ENCODE results near the gene PPP1R9B. TPM values are rescaled to one million over a fixed set of nuclear protein-coding genes. Genes with fewer than 3 reads are reported as not detected.

Gene PPP1R9B
- total and polyA plus RNA-seq, 2 experiments from 2014 or later, result 6.2 to 59.4 TPM

- Histone ChIP-seq H3K9me3 (ENCODE audit: low read depth) (no peaks in the 10 kb centered on the region), H3K27ac (peak overlapping the region; percentile 100), H3K4me1 (ENCODE audit: low read depth) (peaks cover 42% of the 10 kb centered on the region), H3K27me3 (no peaks in the 10 kb centered on the region), H3K36me3 (no peaks in the 10 kb centered on the region), H3K4me3 (no peak overlapping the region)
- no peak for DNase-seq (ENCODE audit: low read depth in 1 of 2, low spot score in 1 of 2)
- TF ChIP-seq, protein P1, sequence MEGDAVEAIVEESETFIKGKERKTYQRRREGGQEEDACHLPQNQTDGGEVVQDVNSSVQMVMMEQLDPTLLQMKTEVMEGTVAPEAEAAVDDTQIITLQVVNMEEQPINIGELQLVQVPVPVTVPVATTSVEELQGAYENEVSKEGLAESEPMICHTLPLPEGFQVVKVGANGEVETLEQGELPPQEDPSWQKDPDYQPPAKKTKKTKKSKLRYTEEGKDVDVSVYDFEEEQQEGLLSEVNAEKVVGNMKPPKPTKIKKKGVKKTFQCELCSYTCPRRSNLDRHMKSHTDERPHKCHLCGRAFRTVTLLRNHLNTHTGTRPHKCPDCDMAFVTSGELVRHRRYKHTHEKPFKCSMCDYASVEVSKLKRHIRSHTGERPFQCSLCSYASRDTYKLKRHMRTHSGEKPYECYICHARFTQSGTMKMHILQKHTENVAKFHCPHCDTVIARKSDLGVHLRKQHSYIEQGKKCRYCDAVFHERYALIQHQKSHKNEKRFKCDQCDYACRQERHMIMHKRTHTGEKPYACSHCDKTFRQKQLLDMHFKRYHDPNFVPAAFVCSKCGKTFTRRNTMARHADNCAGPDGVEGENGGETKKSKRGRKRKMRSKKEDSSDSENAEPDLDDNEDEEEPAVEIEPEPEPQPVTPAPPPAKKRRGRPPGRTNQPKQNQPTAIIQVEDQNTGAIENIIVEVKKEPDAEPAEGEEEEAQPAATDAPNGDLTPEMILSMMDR (IDR thresholded peaks at IDR 0.05; ENCODE audit: low read depth, low read length), result no peak
These were observed 37.8 kb downstream of the PPP1R9B start for GRCh38 chr17:50112694-50113093.

DNA sequence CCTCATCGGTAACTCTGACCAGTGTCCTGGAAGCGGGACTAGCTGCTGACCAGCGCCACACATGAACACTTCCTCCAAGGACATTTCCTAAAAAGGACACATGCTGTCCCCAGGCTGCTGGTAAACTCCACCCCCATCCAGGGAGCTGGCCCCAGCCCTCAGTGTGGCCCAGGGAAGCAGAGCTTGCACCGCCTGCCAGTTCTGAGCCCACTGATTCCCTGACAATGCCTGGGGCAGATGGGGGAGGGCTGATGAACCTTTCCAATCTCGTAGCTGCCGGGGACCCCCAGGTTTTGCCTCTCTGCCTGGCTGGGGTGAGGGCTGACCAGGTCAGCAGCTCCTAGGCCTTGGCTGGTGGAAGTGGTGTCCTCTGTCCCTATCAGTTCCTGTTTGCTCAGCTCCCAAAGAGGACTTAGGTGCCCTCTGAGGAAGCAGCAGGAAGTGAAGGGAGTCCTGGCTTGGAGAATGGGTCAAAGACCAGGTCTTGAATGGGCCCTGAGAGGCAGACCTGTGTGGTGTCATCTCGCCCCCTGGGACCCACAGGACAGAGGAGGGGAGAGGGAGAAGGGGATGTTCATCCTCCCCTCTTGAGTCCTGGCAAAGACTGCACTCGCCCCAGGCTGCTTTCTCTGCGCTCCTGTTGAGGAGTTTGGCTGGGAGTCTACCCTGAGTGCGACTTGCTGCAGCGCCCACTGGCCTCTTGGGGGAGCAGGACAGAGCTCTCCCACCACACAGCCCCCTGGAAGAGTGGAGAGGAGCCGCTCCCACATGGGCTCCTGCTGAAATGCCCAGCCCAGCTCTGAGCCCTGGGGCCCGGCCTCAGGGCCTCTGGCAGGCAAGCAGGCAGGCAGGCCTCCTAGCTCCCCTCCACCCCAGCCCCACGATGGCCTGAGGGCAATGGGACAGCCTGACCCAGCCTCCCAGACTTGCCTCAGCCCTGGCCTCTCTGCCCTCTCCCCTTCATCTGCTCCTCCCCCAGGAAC is 38.5 kb downstream of the PPP1R9B start:
- peak in 1 of 2 donors; percentile 93 for DNase-seq (ENCODE audit: low read depth in 1 of 2, low spot score in 1 of 2)
- Histone ChIP-seq H3K27ac (peak overlapping the region; percentile 100), H3K4me3 (no peak overlapping the region), H3K36me3 (peaks cover under 1% of the 10 kb centered on the region), H3K27me3 (no peaks in the 10 kb centered on the region), H3K4me1 (ENCODE audit: low read depth) (peaks cover 42% of the 10 kb centered on the region), H3K9me3 (ENCODE audit: low read depth) (no peaks in the 10 kb centered on the region)
- TF ChIP-seq, protein P1 (IDR thresholded peaks at IDR 0.05; ENCODE audit: low read depth, low read length), result no peak

- no peak for DNase-seq (ENCODE audit: low read depth in 1 of 2, low spot score in 1 of 2)
- no peaks in the 10 kb centered on the region for H3K27me3 ChIP-seq
- H3K27ac ChIP-seq, result peak overlapping the region; percentile 100
- peaks cover 42% of the 10 kb centered on the region for H3K4me1 ChIP-seq (ENCODE audit: low read depth)
- peaks cover 12% of the 10 kb centered on the region for H3K36me3 ChIP-seq
- TF ChIP-seq, protein P1 (IDR thresholded peaks at IDR 0.05; ENCODE audit: low read depth, low read length), result no peak
- no peaks in the 10 kb centered on the region for H3K9me3 ChIP-seq (ENCODE audit: low read depth)
- H3K4me3 ChIP-seq, result no peak overlapping the region
These were observed 39.7 kb downstream of the PPP1R9B start for GRCh38 chr17:50110591-50111349.

- Histone ChIP-seq H3K4me3 (no peak overlapping the region), H3K4me1 (ENCODE audit: low read depth) (peaks cover 42% of the 10 kb centered on the region), H3K27ac (peak overlapping the region; percentile 100), H3K27me3 (no peaks in the 10 kb centered on the region), H3K36me3 (peaks cover 12% of the 10 kb centered on the region), H3K9me3 (ENCODE audit: low read depth) (no peaks in the 10 kb centered on the region)
- no peak for DNase-seq (ENCODE audit: low read depth in 1 of 2, low spot score in 1 of 2)
- TF ChIP-seq, protein P1 (IDR thresholded peaks at IDR 0.05; ENCODE audit: low read depth, low read length), result no peak
These were observed 40.7 kb downstream of the PPP1R9B start for GRCh38 chr17:50109785-50110184.

DNA sequence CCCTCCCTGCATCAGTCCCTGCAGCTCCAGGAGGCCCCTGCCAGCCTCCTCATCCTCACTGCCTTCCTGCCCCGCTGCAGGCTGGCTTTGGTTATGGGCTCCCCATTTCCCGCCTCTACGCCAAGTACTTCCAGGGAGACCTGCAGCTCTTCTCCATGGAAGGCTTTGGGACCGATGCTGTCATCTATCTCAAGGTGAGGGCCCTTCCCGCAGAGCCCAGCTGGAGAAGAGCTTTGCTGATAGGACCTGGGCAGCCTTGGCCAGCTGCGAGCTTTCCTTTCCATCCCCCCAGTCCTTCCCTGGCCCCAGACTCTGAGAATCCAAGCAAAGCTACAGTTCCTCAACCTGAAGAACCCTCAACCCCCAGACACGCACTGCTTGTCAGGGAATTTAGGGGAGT is 41.3 kb downstream of the PPP1R9B start:
- Histone ChIP-seq H3K27me3 (no peaks in the 10 kb centered on the region), H3K36me3 (peaks cover 12% of the 10 kb centered on the region), H3K9me3 (ENCODE audit: low read depth) (no peaks in the 10 kb centered on the region), H3K27ac (peak overlapping the region; percentile 82), H3K4me3 (no peak overlapping the region), H3K4me1 (ENCODE audit: low read depth) (peaks cover 42% of the 10 kb centered on the region)
- TF ChIP-seq, protein P1 (IDR thresholded peaks at IDR 0.05; ENCODE audit: low read depth, low read length), result no peak
- DNase-seq (ENCODE audit: low read depth in 1 of 2, low spot score in 1 of 2), result no peak
